H9 (cell line): Measurements from ENCODE around the gene CDK8. TPM values are rescaled to one million over a fixed set of nuclear protein-coding genes. Genes with fewer than 3 reads are reported as not detected.

ENCODE experiments used
- DNase-seq: peaks from one replicate; pipeline ENCODE4 v3.0.0-alpha.2; 2017
- H2AFZ ChIP-seq: one replicate; pipeline ENCODE4 v1.6.1; 2013; ENCODE audit warnings: mild to moderate bottlenecking, low read length, control low read depth, moderate library complexity
- H2AK5ac ChIP-seq: 2 replicates; pipeline ENCODE4 v1.6.1; 2013; ENCODE audit warnings: low read length, control low read depth, mixed read lengths; ENCODE audit not compliant: insufficient read length
- H2BK120ac ChIP-seq: one replicate; pipeline ENCODE4 v1.6.1; 2013; ENCODE audit warnings: low read depth, mild to moderate bottlenecking, low read length, control low read depth, inconsistent platforms; ENCODE audit not compliant: poor library complexity, severe bottlenecking
- H2BK12ac ChIP-seq: 2 replicates; pipeline ENCODE4 v1.6.1; 2013; ENCODE audit warnings: low read length, control low read depth, mixed read lengths, low read depth; ENCODE audit not compliant: insufficient read length
- H2BK15ac ChIP-seq: 2 replicates; pipeline ENCODE4 v1.6.1; 2013; ENCODE audit warnings: low read depth, low read length, control low read depth
- H2BK20ac ChIP-seq: one replicate; pipeline ENCODE4 v1.6.1; 2013; ENCODE audit warnings: low read depth, mild to moderate bottlenecking, low read length, control low read depth, inconsistent platforms; ENCODE audit not compliant: poor library complexity, severe bottlenecking
- H2BK5ac ChIP-seq: 2 replicates; pipeline ENCODE4 v1.6.1; 2013; ENCODE audit warnings: low read length, control low read depth, mixed read lengths; ENCODE audit not compliant: insufficient read length
- H3K14ac ChIP-seq: 2 replicates; pipeline ENCODE4 v1.6.1; 2013; ENCODE audit warnings: low read length, control low read depth; ENCODE audit not compliant: insufficient read depth
- H3K18ac ChIP-seq: 2 replicates; pipeline ENCODE4 v1.6.1; 2013; ENCODE audit warnings: low read depth, mild to moderate bottlenecking, mixed read lengths, low read length, control low read depth; ENCODE audit not compliant: insufficient read length
- H3K23ac ChIP-seq: 2 replicates; pipeline ENCODE4 v1.6.1; 2013; ENCODE audit warnings: low read length, control low read depth, mixed read lengths, low read depth; ENCODE audit not compliant: insufficient read length
- H3K23me2 ChIP-seq: 2 replicates; pipeline ENCODE4 v1.6.1; 2013; ENCODE audit warnings: low read depth, mild to moderate bottlenecking, mixed read lengths, low read length, control low read depth; ENCODE audit not compliant: insufficient read length, poor library complexity, severe bottlenecking
- H3K27ac ChIP-seq: 2 replicates; pipeline ENCODE4 v1.5.1; 2013; ENCODE audit warnings: low read length, control low read depth, mixed read lengths, low read depth; ENCODE audit not compliant: insufficient read length
- H3K27me3 ChIP-seq: 2 replicates; pipeline ENCODE4 v1.6.1; 2013; ENCODE audit warnings: low read length, control low read depth, inconsistent platforms; ENCODE audit not compliant: insufficient read depth
- H3K4ac ChIP-seq: 2 replicates; pipeline ENCODE4 v1.6.1; 2013; ENCODE audit warnings: low read depth, mild to moderate bottlenecking, control low read depth, inconsistent platforms, low read length, moderate library complexity
- H3K4me1 ChIP-seq: 2 replicates; pipeline ENCODE4 v1.6.1; 2013; ENCODE audit warnings: low read length, control low read depth, inconsistent platforms; ENCODE audit not compliant: insufficient read depth
- H3K4me2 ChIP-seq: 2 replicates; pipeline ENCODE4 v1.6.1; 2013; ENCODE audit warnings: low read length, control low read depth, mixed read lengths; ENCODE audit not compliant: insufficient read length, insufficient read depth
- H3K56ac ChIP-seq: 2 replicates; pipeline ENCODE4 v1.6.1; 2013; ENCODE audit warnings: low read depth, mild to moderate bottlenecking, mixed read lengths, low read length, control low read depth; ENCODE audit not compliant: insufficient read length
- H3K79me1 ChIP-seq: 2 replicates; pipeline ENCODE4 v1.6.1; 2013; ENCODE audit warnings: low read depth, mild to moderate bottlenecking, moderate library complexity, low read length, control low read depth, inconsistent platforms; ENCODE audit not compliant: insufficient read depth, poor library complexity, severe bottlenecking
- H3K79me2 ChIP-seq: 2 replicates; pipeline ENCODE4 v1.6.1; 2013; ENCODE audit warnings: low read length, control low read depth, inconsistent platforms; ENCODE audit not compliant: insufficient read depth
- H3K9ac ChIP-seq: 2 replicates; pipeline ENCODE4 v1.6.1; 2013; ENCODE audit warnings: low read length, control low read depth, mixed read lengths; ENCODE audit not compliant: insufficient read length; ENCODE audit errors: extremely low read depth
- H3K9me3 ChIP-seq: one replicate; pipeline ENCODE4 v1.6.1; 2013; ENCODE audit warnings: low read depth, low read length, inconsistent platforms; ENCODE audit not compliant: control insufficient read depth
- H3T11ph ChIP-seq: one replicate; pipeline ENCODE4 v1.6.1; 2013; ENCODE audit warnings: mild to moderate bottlenecking, low read length, control low read depth, inconsistent platforms
- H4K20me1 ChIP-seq: one replicate; pipeline ENCODE4 v1.6.1; 2013; ENCODE audit not compliant: control insufficient read depth, insufficient read length, insufficient read depth
- H4K5ac ChIP-seq: 2 replicates; pipeline ENCODE4 v1.6.1; 2013; ENCODE audit warnings: low read depth, mild to moderate bottlenecking, mixed read lengths, low read length, control low read depth; ENCODE audit not compliant: insufficient read length
- H4K8ac ChIP-seq: replicated peaks from 2 replicates; pipeline ENCODE4 v1.6.1; 2013; ENCODE audit warnings: low read length, control low read depth, mixed read lengths, low read depth; ENCODE audit not compliant: insufficient read length
- H4K91ac ChIP-seq: 2 replicates; pipeline ENCODE4 v1.6.1; 2013; ENCODE audit warnings: low read depth, mild to moderate bottlenecking, moderate library complexity, mixed read lengths, low read length, control low read depth; ENCODE audit not compliant: insufficient read length
- H3K27ac Mint-ChIP-seq, 3 experiments: 2 replicates in 2 of 3; 3 replicates in 1 of 3; pipeline ENCODE4 v1.8.0; 2020 to 2021; ENCODE audit warnings: mixed read lengths in 3 of 3, mild to moderate bottlenecking in 1 of 3, moderate library complexity in 1 of 3
- H3K27me3 Mint-ChIP-seq: 2 replicates; pipeline ENCODE4 v1.8.0; 2021; ENCODE audit warnings: low read depth, mild to moderate bottlenecking, moderate library complexity, mixed read lengths
- H3K36me3 Mint-ChIP-seq, 3 experiments: 2 replicates in 2 of 3; 3 replicates in 1 of 3; pipeline ENCODE4 v1.8.0; 2020 to 2021; ENCODE audit warnings: low read depth in 3 of 3, mixed read lengths in 3 of 3; ENCODE audit not compliant: insufficient read depth in 1 of 3
- H3K4me1 Mint-ChIP-seq, 2 experiments: 2 replicates each; pipeline ENCODE4 v1.8.0; 2020; ENCODE audit warnings: mixed read lengths in 2 of 2
- H3K4me3 Mint-ChIP-seq, 2 experiments: 2 replicates in 1 of 2; 3 replicates in 1 of 2; pipeline ENCODE4 v1.8.0; 2020 to 2021; ENCODE audit warnings: mild to moderate bottlenecking in 2 of 2, mixed read lengths in 2 of 2, moderate library complexity in 1 of 2
- H3K9me3 Mint-ChIP-seq, 2 experiments: 2 replicates in 1 of 2; 3 replicates in 1 of 2; pipeline ENCODE4 v1.8.0; 2020; ENCODE audit warnings: mild to moderate bottlenecking in 2 of 2, mixed read lengths in 2 of 2, moderate library complexity in 1 of 2
- CTCF ChIP-seq: fragments of 200-600 bp; sonication (generic); conservative IDR thresholded peaks from 3 replicates; pipeline ENCODE4 v1.8.0; 2021; ENCODE audit warnings: antibody characterized with exemption, mild to moderate bottlenecking
- WGBS: extraction: QIAGEN DNeasy Blood & Tissue Kit; methylation state at CpG from one replicate; pipeline ENCODE4 v1.1.7; 2013; ENCODE audit warnings: missing lambda C conversion rate, low lambda C conversion rate, mixed read lengths; ENCODE audit not compliant: insufficient read length; ENCODE audit errors: extremely low coverage; 5-methylcytosine and 5-hydroxymethylcytosine counted together
- total RNA-seq: library from RNA; stranded (reverse); gene quantifications from 2 replicates; pipeline ENCODE4 v1.2.1, GENCODE V29; 2021

Gene CDK8
- total RNA-seq, 1 experiment from 2014 or later = 18.1 TPM

- Histone ChIP-seq H2BK15ac (no peak overlapping the region), H3K18ac (no peak overlapping the region), H3K23ac (no peak overlapping the region), H2BK12ac (no peak overlapping the region), H2BK120ac (no peak overlapping the region), H2AK5ac (no peak overlapping the region), H3T11ph (no peak overlapping the region), H3K9me3 (no peaks in the 10 kb centered on the region), H3K27me3 (no peaks in the 10 kb centered on the region), H3K4me2 (no peak overlapping the region), H2BK5ac (no peak overlapping the region), H4K8ac (no peak overlapping the region), H2AFZ (no peak overlapping the region), H4K91ac (no peak overlapping the region), H2BK20ac (no peak overlapping the region), H3K14ac (no peak overlapping the region), H3K79me1 (no peaks in the 10 kb centered on the region), H3K9ac (no peak overlapping the region), H4K20me1 (no peaks in the 10 kb centered on the region), H3K23me2 (no peaks in the 10 kb centered on the region), H4K5ac (no peak overlapping the region), H3K79me2 (no peaks in the 10 kb centered on the region), H3K56ac (no peak overlapping the region), H3K4ac (no peak overlapping the region), H3K27ac (no peak overlapping the region), H3K4me1 (no peaks in the 10 kb centered on the region)
- no peaks in the 10 kb centered on the region; the same call in 1 of the 2 replicates for H3K27me3 Mint-ChIP-seq
- no CpG with 5 or more reads among the region's 3 CpGs for WGBS
- no peak for DNase-seq
- TF ChIP-seq CTCF = no peak
- no peak overlapping the region for H3K4me3 Mint-ChIP-seq
- H3K27ac Mint-ChIP-seq = no peak overlapping the region
- H3K9me3 Mint-ChIP-seq = peaks cover 5 to 8% of the 10 kb centered on the region in 2 experiments; a peak in 3 of 5 replicates
- peaks cover 4 to 8% (median 4%) of the 10 kb centered on the region in 3 experiments; a peak in 2 of 7 replicates for H3K36me3 Mint-ChIP-seq
- no peaks in the 10 kb centered on the region for H3K4me1 Mint-ChIP-seq
Measured at GRCh38 chr13:26411206-26411605, 157.3 kb downstream of the CDK8 start.
